Activated T-helper 1 cell treated with anti-CD3 and anti-CD28 coated beads, Interleukin-2, amount 50 U/mL, for 16 hours (primary cell): Measurements from ENCODE around the gene WDR38.
"Not testable (repeated sequence)": the region's sequence is repeated elsewhere in the genome, so short reads cannot be mapped to it uniquely, and the experiment has no call there.

Source experiments
- DNase-seq, 2 donors: peaks; one replicate each; pipeline ENCODE4 v3.0.0-alpha.2; 2020; ENCODE audit warnings: low read depth in 1 of 2, low spot score in 1 of 2

The WDR38 gene

DNA sequence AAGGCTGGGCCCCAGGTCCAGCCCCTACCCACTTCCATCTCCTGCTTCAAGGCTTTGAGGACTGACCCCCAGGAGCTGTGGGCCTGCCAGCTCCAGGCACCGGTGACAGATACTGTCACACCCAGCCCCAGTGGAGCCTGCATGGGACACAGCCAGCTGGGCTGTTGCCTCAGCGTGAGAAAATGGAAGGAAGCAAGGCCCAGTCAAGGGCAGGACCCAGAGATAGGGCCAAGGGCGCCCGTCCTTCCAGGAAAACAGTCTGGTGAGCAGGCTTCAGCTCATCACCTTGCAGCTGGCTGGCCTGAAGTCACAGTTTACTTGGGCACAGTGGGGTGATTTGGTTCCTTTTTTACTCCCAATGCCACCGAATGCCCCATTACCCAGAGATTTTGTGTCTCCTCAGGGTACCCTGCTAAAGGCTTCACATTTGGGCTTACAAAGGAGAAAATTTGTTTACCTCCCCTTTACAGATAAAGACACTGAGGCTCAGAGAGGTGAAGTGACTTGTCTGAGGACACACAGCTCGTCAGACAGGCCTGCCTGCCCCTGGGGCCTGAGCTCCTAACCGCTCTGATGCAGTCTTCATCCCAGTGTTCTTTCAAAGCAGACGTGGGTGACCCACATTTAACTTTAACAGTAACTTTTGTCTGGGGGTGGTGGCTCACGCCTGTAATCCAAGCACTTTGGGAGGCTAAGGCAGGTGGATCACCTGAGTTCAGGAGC is 21.5 kb upstream of the WDR38 start:
- DNase-seq: no peak

DNA sequence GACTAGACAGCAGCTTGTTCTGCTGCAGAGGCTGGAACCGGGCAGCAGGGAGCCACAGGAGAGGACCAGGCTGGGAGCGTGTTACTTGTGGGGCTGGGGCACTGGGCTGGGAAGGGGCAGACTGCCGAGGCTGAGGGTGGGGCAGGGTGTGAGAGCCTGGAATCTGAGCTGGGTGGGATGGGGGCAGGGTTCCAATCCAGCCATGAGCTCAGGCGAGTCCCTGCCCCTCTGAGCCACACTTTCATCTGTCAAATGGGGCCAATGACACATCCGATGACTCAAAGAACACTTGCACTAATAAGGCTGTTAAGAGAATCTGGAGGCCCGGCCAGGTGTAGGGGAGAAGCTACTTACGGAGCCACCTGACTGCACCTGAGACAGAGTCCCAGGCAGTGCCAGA is 18.7 kb upstream of the WDR38 start:
- DNase-seq: no peak

DNA sequence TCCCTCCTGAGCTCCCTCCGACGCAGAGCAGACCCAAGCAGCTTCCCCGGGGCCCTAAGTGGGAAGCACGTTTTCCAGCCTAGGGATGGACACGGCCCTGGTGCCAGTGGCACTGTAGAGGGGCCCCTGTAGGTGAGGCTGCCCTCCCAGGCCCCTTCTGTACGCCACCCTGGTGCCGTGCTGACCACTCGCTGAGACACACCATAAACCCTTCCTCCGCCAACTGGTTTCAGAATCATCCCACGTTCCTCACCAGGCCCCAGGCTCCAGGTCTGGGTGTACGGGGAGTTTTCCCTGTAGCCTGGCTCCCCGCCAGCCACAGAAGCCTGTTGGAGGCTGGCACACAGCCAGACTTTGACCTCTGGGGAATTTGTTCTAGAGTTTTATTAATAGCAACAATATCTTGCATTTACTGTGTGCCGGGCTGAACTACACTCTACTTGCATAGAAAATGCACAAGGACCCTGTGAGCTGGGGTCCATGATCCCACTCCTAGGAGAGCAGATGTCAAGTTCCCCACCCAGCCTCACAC is 18.2 kb upstream of the WDR38 start:
- no peak for DNase-seq

DNA sequence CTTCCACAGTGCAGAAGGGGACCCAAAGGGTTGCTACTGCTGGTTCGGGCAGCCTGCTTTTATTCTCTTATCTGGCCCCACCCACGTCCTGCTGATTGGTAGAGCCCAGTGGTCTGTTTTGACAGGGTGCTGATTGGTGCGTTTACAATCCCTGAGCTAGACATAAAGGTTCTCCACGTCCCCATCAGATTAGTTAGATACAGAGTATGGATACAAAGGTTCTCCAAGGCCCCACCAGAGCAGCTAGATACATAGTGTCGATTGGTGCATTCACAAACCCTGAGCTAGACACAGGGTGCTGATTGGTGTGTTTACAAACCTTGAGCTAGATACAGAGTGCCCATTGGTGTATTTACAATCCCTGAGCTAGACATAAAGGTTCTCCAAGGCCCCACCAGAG is 15.1 kb upstream of the WDR38 start:
- DNase-seq: not testable (repeated sequence)

DNA sequence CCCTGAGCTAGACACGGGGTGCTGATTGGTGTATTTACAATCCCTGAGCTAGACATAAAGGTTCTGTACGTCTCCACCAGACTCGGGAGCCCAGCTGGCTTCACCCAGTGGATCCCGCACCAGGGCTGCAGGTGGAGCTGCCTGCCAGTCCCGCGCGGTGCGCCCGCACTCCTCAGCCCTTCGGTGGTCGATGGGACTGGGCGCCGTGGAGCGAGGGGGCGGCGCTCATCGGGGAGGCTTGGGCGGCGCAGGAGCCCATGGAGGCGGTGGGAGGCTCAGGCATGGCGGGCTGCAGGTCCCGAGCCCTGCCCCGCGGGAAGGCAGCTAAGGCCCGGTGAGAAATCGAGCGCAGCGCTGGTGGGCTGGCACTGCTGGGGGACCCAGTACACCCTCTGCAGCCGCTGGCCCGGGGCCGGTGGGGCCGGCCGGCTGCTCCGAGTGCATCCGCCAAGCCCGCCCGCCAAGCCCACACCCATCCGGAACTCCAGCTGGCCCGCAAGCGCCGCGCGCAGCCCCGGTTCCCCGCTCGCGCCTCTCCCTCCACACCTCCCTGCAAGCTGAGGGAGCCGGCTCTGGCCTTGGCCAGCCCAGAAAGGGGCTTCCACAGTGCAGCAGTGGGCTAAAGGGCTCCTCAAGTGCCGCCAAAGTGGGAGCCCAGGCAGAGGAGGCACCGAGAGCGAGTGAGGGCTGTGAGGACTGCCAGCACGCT is 14.5 kb upstream of the WDR38 start:
- not testable (repeated sequence) for DNase-seq

DNA sequence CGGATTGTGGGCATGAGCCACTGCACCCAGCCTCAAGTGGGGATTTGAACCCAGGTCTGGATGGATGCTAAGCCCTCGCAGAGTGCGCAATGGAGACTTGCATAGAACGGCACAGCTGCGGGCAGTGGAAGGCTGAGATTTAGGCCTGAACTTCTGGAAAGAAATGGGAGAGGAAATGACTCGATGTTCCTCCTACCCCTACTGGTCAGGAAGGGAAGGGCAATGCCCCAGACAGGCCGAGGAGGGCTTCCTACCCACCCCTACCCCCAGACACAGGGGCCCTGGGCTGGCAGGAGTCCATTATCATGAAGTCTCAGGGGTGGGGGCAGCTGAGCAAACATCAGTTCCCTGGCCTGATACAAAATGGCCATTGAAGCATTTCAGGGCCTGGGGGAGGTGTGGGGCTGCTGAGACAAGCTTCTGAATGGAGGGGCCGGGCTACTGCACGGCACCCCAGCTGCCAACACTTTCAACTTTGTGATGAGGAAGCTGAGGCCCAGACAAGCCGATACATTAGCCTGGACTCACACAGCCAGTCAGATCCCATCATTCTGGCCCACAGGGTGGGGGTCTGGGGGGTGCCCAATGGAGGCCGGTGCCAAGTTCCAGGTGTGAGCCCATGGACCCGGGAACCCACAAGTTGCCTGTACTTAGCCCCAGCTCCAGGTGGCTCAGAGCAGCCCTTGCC is 13.5 kb upstream of the WDR38 start:
- no peak for DNase-seq

DNA sequence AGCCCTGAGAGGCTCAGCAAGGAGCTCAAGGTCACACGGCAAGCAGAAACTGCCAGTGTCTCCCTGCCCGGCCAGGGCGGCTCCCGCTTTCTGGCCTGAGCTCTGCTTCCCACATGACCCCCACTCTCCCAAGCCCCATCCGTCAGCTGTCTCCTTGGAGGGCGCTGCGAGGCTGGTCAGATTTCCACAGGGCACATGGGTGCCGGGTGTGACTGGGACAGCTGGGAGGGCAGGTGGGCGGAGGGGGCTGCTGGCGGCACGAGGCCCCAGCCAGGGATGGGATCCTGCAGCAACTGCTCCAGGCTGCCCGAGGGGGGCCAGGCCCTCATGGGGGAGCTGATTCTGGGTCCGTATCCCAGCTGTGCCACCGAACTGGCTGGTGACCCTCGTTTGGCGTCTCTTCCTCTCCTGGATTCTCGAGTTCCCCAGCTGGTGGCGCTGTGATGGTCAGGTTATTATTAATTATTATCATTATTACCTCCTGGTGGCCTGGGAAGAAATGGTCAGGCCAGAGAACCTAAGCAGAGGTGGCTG is 12.9 kb upstream of the WDR38 start:
- DNase-seq: no peak

DNA sequence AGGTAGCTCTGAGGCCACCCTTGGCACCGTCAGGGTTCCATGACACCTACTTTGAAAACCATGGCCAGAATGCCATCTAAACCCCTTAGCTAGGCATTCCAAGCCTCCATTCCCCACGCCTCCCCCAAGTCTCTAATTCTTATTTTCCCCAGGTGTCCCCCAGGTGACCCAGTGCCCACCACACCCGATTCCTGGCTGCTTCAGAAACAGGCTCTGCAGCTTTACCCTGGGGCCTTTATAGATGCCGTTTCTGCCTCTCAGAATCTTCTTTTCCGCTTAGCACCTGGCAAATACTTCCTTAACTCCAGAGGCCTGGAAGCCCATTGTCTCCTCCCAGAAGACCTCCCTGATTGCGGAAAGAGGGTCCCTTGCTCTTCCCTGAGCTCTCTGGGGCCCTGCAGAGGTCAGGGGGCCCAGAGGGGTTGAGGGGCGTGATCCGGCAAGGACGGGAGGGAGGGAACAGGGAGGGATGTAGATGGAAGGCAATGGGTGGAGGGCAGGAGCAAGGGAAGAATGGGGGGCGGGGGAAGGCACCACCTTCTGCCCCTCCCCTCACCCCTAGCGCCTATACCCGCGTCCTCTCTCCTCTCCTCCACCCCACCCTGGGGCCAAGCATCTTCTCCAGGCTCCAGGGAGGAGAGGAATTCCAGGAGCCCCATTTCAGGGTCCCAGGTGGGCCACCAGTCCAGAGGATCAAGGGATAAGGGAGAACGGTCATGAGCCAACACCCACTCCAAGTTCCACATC is 12.0 kb upstream of the WDR38 start:
- DNase-seq: no peak

DNA sequence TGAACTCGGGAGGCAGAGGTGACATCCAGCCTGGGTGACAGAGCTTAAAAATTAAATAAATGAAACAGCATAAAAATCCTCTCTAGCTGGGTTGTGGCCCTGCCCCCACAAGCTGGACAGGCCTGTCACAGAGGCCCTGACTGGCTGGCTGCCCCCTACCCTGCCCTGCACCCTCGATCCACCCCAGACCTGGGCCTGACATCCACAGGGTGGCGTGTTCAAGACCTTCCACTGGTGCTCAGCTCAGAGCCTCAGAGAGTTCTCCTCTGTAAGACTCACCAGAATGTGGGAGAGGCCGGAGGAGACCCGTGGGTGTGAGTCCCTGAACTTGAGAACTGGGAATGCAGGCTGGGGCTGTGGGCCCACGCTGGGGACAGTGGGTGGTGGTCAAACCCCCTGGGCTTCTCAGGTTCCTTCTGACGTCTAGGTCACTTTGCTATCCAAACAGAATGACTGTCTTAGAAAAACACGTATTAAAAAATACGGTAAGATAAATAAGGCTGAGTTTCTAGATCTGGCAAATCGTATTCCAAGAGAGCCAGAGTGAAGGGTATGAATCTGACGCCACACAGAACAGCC is 9.7 kb upstream of the WDR38 start:
- no peak for DNase-seq

DNA sequence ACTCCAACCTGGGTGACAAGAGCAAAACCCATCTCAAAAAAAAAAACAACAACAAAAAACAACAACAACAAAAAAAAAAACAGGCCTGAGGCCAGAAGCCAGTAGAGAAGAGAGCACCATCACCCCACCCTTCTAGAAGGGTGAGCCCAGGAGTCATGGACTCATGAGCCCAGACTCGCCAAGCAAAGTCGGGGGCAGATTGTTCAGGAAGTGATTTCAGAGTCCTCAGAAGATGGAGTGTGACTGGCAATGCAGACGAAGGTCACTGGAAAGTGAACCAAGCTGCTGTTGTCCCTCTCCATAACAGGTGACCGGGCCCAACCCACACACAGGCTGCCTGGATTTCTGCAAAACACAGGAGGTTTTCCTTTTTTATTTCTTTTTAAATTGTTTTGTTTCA is 9.0 kb upstream of the WDR38 start:
- no peak for DNase-seq

DNA sequence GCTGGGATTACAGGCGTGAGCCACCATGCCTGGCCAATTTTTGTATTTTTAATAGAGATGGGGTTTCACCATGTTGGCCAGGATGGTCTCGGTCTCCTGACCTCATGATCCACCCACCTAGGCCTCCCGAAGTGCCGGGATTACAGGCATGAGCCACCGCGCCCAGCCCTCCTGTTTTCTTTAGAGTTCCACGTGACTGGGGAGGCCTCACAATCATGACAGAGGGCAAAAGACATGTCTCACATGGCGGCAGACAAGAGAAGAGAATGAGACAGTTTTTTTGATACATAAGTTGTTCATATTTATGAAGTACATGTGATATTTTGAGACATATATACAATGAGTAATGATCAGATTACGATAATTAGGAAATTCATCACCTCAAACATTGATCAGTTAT is 6.8 kb upstream of the WDR38 start:
- not testable (repeated sequence) for DNase-seq

DNA sequence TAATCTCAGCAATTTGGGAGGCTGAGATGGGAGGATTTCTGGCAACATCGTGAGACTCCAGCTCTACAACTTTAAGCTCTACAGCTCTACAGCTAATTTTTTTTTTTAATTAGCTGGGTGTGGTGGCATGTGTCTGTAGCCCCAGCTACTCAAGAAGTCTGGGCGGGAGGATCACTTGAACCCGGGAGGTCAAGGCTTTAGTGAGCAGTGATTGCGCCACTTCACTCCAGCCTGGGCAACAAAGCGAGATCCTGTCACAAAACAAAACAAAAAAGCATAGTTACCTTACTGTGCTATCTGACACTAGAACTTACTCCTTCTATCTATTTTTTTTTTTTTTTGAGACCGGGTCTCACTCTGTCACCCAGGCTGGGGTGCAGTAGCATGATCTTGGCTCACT is 6.3 kb upstream of the WDR38 start:
- no peak for DNase-seq

DNA sequence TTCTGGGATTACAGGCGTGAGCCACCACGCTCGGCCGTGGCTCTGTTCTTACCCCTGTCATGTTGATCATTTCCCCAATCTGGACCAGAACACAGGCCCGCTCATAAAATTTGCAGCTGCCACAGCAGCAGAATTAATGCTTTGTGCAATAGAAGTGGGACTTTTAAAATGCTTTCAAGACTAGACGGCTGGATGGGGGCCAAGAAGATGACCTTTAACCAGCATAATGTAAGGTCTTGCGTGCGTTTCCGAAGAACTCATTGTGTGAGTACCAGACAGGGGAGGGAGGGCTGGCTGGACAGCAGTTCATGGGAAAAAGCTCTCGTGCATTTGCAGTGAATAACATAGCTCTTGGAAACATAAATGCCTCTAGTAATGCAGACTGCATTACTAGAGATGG is 3.5 kb upstream of the WDR38 start:
- DNase-seq: no peak

DNA sequence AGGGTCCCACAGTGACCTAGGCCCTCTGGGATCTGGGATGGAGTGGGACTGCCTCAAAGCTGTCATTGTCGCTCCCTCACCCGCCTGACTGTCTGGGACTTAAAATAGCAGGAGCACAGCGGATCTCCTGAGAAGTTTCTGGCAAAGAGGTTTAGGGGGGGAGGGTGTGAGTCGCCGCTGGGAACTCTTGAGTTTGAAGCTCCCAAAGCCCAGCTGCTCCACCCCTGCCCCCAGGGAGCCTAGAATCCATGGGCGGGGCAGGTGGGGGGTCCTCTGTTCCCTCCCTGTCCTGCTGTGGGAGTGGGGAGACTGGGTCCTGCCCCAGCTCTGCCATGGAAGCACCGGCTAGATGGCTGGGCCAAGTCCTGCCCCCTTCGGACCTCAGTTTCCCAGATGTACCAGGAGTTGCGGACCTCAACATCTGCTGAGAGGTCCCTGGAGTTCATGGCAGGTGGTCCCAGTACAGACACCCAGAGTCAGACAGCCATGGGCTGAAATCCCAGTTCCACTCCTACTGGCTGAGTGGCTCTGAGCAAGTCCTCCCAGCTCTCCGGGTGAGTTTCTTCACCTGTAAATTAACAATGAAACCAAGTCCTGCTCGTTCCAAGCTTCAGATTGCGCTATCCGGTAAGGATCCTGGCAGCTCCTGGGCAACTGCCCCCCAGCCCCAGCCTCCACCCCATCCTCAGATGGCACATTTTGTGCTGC is 985 bp upstream of the WDR38 start:
- DNase-seq: no peak

DNA sequence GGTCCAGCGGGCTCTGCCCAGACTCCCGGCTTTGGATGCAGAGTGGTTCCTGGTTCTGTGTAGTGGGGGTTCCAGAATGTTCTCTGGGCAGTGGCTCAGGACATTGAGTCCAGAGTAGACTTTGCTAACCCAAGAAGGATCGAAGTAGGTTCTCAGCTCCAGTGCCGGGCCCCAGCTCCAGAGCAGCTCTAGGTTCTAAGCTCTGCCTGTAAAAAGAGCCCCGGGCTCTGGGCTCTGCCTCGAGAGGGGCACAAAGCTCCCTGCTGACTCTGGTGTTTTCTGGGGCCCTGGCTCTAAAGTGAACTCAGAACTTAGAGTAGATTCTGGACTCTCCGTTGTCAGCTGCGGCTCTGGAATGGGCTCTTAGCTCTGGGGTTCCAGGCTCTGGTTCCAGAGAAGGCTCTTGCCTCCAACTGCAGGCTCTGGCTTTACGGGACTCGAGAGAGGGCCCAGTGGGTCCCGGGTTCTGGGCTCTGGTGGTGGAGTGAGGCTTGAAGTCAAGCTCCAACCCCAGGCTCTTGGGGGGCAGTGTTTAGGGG is 414 bp downstream of the WDR38 start:
- DNase-seq: no peak

DNA sequence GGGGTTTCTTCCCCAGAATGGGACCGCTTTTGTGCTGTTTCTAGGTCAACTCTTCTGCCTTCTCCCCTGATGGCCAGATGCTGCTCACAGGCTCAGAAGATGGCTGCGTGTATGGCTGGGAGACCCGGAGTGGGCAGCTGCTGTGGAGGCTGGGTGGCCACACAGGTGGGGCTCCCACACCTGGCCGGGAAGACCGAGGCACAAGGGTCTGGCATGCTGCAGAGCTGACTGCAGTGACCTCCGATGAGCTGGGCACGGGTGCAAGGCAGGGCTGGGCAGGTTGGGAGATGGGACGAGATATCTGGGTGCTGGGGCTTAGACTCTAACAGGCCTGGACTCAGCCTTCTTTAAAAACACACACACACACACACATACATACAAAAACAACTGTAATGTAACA is 901 bp downstream of the WDR38 start:
- DNase-seq: no peak

DNA sequence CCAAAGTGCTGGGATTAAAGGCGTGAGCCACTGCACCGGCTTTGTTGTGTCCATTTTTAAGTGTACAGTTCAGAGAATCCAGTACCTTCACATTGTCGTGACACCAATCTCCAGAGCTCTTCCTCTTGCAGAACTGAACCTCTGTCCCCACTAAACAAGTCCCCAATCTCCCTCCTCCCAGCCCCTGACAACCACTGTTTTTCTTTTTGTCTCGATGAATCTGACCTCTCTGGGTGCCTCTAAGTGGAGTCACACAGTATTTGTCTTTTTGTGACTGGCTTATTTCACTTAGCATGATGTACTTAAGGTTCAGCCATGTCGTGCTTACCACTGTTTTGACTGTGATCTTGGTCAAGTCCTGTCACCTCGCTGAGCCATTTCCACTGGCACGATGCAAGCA is 1.6 kb downstream of the WDR38 start:
- DNase-seq: no peak

DNA sequence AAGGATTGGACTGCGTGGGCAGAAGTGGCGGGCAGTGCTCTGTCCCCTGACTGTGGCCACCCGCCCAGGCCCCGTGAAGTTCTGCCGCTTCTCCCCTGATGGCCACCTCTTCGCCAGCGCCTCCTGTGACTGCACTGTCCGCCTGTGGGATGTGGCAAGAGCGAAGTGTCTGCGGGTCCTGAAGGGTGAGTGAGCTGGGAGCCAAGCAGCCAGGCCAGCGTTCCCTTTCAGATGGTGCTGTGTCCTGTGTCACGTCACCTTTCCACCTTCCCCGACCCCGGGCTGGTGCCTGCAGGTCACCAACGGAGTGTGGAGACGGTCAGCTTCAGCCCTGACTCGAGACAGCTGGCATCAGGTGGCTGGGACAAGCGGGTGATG is 2.3 kb downstream of the WDR38 start:
- no peak for DNase-seq

DNA sequence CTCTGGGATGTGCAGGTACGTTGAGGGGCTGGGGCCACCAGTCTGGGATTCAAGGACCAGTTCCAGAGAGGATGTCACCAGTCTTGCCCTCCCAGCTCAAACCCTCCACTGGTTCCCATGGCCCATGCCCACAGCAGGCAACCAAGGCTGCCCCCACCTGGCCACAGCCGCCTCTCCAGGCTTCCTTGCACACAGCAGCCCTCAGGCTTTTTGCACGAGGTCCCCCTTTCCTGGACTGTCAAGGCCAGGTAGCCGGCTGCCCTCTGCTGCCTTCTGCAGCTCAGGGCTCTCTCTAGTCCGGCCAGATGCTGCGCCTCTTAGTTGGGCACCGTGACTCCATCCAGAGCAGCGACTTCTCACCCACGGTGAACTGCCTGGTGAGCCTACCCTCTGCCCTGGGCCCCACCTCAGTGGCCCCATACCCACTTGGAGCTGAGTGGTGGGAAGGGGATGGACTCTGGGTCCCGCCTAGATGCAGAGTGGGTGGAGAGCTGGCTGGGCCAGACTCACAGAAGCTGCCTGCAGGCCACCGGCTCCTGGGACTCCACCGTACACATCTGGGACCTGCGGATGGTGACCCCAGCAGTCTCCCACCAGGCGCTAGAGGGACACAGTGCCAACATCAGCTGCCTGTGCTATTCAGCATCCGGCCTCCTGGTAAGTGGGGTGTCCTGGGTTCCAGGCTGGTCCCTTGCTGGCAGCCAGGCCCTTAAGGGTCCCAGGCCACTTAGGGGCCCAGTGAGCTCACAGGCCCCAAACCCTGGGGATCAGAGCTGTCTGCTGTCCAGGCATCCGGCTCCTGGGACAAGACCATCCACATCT is 2.9 kb downstream of the WDR38 start:
- no peak for DNase-seq
